HepG2 (cell line): ENCODE data around the gene SLC2A10. TPM values are rescaled to one million over a fixed set of nuclear protein-coding genes. Genes with fewer than 3 reads are reported as not detected.

Source experiments
- KDM1A ChIP-seq: IDR thresholded peaks from 2 replicates; pipeline ENCODE4 v1.6.1; 2016; ENCODE audit warnings: missing compliant biosample characterization
- KDM3A ChIP-seq: IDR thresholded peaks from 2 replicates; pipeline ENCODE4 v1.6.1; 2018; ENCODE audit warnings: low read depth, missing compliant biosample characterization
- MAX ChIP-seq: IDR thresholded peaks from 2 replicates; pipeline ENCODE4 v1.6.1; 2012; ENCODE audit warnings: inconsistent platforms
- PBX3 ChIP-seq: sonication (generic); formaldehyde crosslinking; IDR thresholded peaks from 2 replicates; pipeline ENCODE4 v1.8.1; 2023; ENCODE audit warnings: missing genetic modification reagents, inconsistent platforms, borderline replicate concordance
- POGK ChIP-seq: sonication (generic); formaldehyde crosslinking; conservative IDR thresholded peaks from 2 replicates; pipeline ENCODE4 v1.8.0; 2022; ENCODE audit warnings: mild to moderate bottlenecking, moderate library complexity, missing genetic modification reagents
- REL ChIP-seq: sonication (generic); formaldehyde crosslinking; conservative IDR thresholded peaks from 2 replicates; pipeline ENCODE4 v1.8.0; 2022; ENCODE audit warnings: mild to moderate bottlenecking, missing genetic modification reagents, moderate library complexity
- SP4 ChIP-seq: sonication (generic); formaldehyde crosslinking; IDR thresholded peaks from 2 replicates; pipeline ENCODE4 v1.8.1; 2023; ENCODE audit warnings: mild to moderate bottlenecking, missing genetic modification reagents
- SRSF9 ChIP-seq: fragments of 200-400 bp; formaldehyde crosslinking; IDR thresholded peaks from 2 replicates; pipeline ENCODE4 v1.6.1; 2018; ENCODE audit warnings: borderline replicate concordance, mild to moderate bottlenecking, low read depth, low read length; ENCODE audit not compliant: insufficient read depth, poor library complexity, severe bottlenecking
- THRA ChIP-seq: sonication (generic); formaldehyde crosslinking; IDR thresholded peaks from 2 replicates; pipeline ENCODE4 v1.4.0; 2020; ENCODE audit warnings: missing genetic modification reagents, borderline replicate concordance
- ZBTB8A ChIP-seq: sonication (generic); formaldehyde crosslinking; IDR thresholded peaks from 2 replicates; pipeline ENCODE4 v1.4.0; 2020; ENCODE audit warnings: mild to moderate bottlenecking, low read depth, missing genetic modification reagents, borderline replicate concordance
- ZNF441 ChIP-seq: sonication (generic); formaldehyde crosslinking; IDR thresholded peaks from 2 replicates; pipeline ENCODE4 v1.7.0; 2021; ENCODE audit warnings: missing genetic modification reagents, borderline replicate concordance
- ZNF567 ChIP-seq: sonication (generic); formaldehyde crosslinking; IDR thresholded peaks from 2 replicates; pipeline ENCODE4 v1.8.1; 2023; ENCODE audit warnings: mild to moderate bottlenecking, missing genetic modification reagents, borderline replicate concordance
- ZNF709 ChIP-seq: sonication (generic); formaldehyde crosslinking; IDR thresholded peaks from 2 replicates; pipeline ENCODE4 v1.5.0; 2020; ENCODE audit warnings: mild to moderate bottlenecking, missing genetic modification reagents
- ZNF720 ChIP-seq: sonication (generic); formaldehyde crosslinking; IDR thresholded peaks from 2 replicates; pipeline ENCODE4 v1.4.0; 2020; ENCODE audit warnings: missing genetic modification reagents
- ZNF770 ChIP-seq: sonication (generic); formaldehyde crosslinking; IDR thresholded peaks from 2 replicates; pipeline ENCODE4 v1.5.0; 2020; ENCODE audit warnings: mild to moderate bottlenecking, missing genetic modification reagents
- ZNF772 ChIP-seq: sonication (generic); formaldehyde crosslinking; IDR thresholded peaks from 2 replicates; pipeline ENCODE4 v1.5.0; 2020; ENCODE audit warnings: mild to moderate bottlenecking, missing genetic modification reagents
- ZNF784 ChIP-seq: sonication (generic); formaldehyde crosslinking; IDR thresholded peaks from 2 replicates; pipeline ENCODE4 v1.5.1; 2020; ENCODE audit warnings: missing genetic modification reagents, mild to moderate bottlenecking, borderline replicate concordance
- polyA plus RNA-seq, 8 experiments: library from polyadenylated mRNA; depleted of rRNA in 3 of 8; stranded (reverse) in 7 of 8; unstranded in 1 of 8; fragments of >200 nt; fragmentation: Illumina TruSeq in 4 of 8; extraction: Trizol in 4 of 8; gene quantifications; 2 replicates each; pipeline versions ENCODE4 v1.2.1 to v1.2.3, GENCODE V29; 2011 to 2016; ENCODE audit warnings: low read depth in 4 of 8, missing spikeins in 1 of 8, mixed read lengths in 1 of 8; ENCODE audit not compliant: insufficient read depth in 1 of 8
- total RNA-seq, 5 experiments: library from RNA; depleted of rRNA; stranded (reverse); fragments of >200 nt; fragmentation: Illumina TruSeq; extraction: Trizol; gene quantifications; 2 replicates each; pipeline ENCODE4 v1.2.3, GENCODE V29; 2016; ENCODE audit warnings: low read depth in 1 of 5

SLC2A10 gene
- total and polyA plus RNA-seq, 2 of the 13 experiments (the other 11 are each of a cell fraction or from before 2014, with no cell fraction given), result 16.0 to 18.4 TPM

GRCh38 chr20:46681032-46681854 is 28.2 kb upstream of the SLC2A10 start (continued):
- TF ChIP-seq POGK (CRISPR knock-in tag) (no peak), ZNF772 (CRISPR knock-in tag) (no peak), ZNF441 (CRISPR knock-in tag) (no peak), SP4 (CRISPR knock-in tag) (no peak; the same call in none of the 2 replicates), THRA (CRISPR knock-in tag) (peak; percentile 82), ZNF784 (no peak), PBX3 (CRISPR knock-in tag) (no peak), KDM1A (CRISPR knock-in tag) (no peak), ZNF720 (no peak), ZBTB8A (CRISPR knock-in tag) (no peak), KDM3A (no peak), ZNF770 (CRISPR knock-in tag) (peak; percentile 32; the same call in 1 of the 2 replicates), MAX (peak; percentile 43; the same call in 1 of the 2 replicates), SRSF9 (no peak), ZNF567 (CRISPR knock-in tag) (0 out of 2 replicates have a peak, but pooled peaks have one; percentile 52), REL (no peak), ZNF709 (CRISPR knock-in tag) (no peak)
